ENCODE data around the gene LNPEP.

The LNPEP gene

GRCh38 chr5:96942078-96942477 is 6.2 kb downstream of the LNPEP start:
- Histone ChIP-seq H3K4me2 (ENCODE audit: low read length, poor library complexity, severe bottlenecking) (no peak overlapping the region), H4K8ac (ENCODE audit: low read length) (peak overlapping the region; percentile 13), H3K4me3 (ENCODE audit: insufficient read depth in 1 of 2, low read depth in 1 of 2, low read length in 2 of 2) (no peak overlapping the region), H2BK5ac (ENCODE audit: low read depth, low read length, poor library complexity, severe bottlenecking) (no peak overlapping the region), H3K27me3 (ENCODE audit: control insufficient read depth in 1 of 2, insufficient read depth in 1 of 2, low read length in 2 of 2) (no peaks in the 10 kb centered on the region), H3K9me3 (ENCODE audit: control insufficient read depth, low read length) (no peaks in the 10 kb centered on the region), H3K18ac (ENCODE audit: low read depth in 1 of 2, low read length in 2 of 2) (no peak overlapping the region), H3K14ac (ENCODE audit: low read length in 2 of 2) (no peak overlapping the region), H3K4ac (ENCODE audit: low read depth in 1 of 2, low read length in 2 of 2) (no peak overlapping the region), H2BK12ac (ENCODE audit: low read length in 2 of 2) (no peak overlapping the region), H3K27ac (ENCODE audit: low read length, poor library complexity, severe bottlenecking) (peak overlapping the region; percentile 1), H2AFZ (ENCODE audit: low read depth, low read length) (no peak overlapping the region), H2BK120ac (ENCODE audit: low read depth, low read length) (no peak overlapping the region), H2AK5ac (ENCODE audit: low read length, severe bottlenecking) (peak overlapping the region; percentile 64), H2BK15ac (ENCODE audit: low read depth, poor library complexity, severe bottlenecking) (no peak overlapping the region), H3K23ac (ENCODE audit: low read length in 2 of 2) (no peak overlapping the region), H3K36me3 (ENCODE audit: control insufficient read depth in 1 of 2, insufficient read depth in 2 of 2, low read depth in 1 of 2, low read length in 2 of 2) (no peaks in the 10 kb centered on the region), H3K4me1 (ENCODE audit: control insufficient read depth, insufficient read depth, low read depth, low read length) (peaks cover 11% of the 10 kb centered on the region), H3K9ac (ENCODE audit: low read length) (no peak overlapping the region), H4K91ac (ENCODE audit: low read length) (no peak overlapping the region), H3K79me1 (replicated peaks; ENCODE audit: low read length, poor library complexity, severe bottlenecking) (no peaks in the 10 kb centered on the region)
- DNase-seq: no peak
- 93% methylated on average over 9 of the region's 9 CpGs for WGBS

- no peak overlapping the region for H3K14ac ChIP-seq (ENCODE audit: low read length in 2 of 2)
- H3K36me3 ChIP-seq (ENCODE audit: control insufficient read depth in 1 of 2, insufficient read depth in 2 of 2, low read depth in 1 of 2, low read length in 2 of 2): no peaks in the 10 kb centered on the region
- H3K27me3 ChIP-seq (ENCODE audit: control insufficient read depth in 1 of 2, insufficient read depth in 1 of 2, low read length in 2 of 2): no peaks in the 10 kb centered on the region
- H2BK5ac ChIP-seq (ENCODE audit: low read depth, low read length, poor library complexity, severe bottlenecking): no peak overlapping the region
- H3K4me3 ChIP-seq (ENCODE audit: insufficient read depth in 1 of 2, low read depth in 1 of 2, low read length in 2 of 2): no peak overlapping the region
- DNase-seq: no peak
- no peak overlapping the region for H2AK5ac ChIP-seq (ENCODE audit: low read length, severe bottlenecking)
- H4K8ac ChIP-seq (ENCODE audit: low read length): no peak overlapping the region
- no peak overlapping the region for H3K4me2 ChIP-seq (ENCODE audit: low read length, poor library complexity, severe bottlenecking)
- no peak overlapping the region for H2BK12ac ChIP-seq (ENCODE audit: low read length in 2 of 2)
- H3K9ac ChIP-seq (ENCODE audit: low read length): no peak overlapping the region
- no peak overlapping the region for H3K23ac ChIP-seq (ENCODE audit: low read length in 2 of 2)
- H2AFZ ChIP-seq (ENCODE audit: low read depth, low read length): no peak overlapping the region
- H3K4me1 ChIP-seq (ENCODE audit: control insufficient read depth, insufficient read depth, low read depth, low read length): peaks cover 11% of the 10 kb centered on the region
- no peak overlapping the region for H2BK15ac ChIP-seq (ENCODE audit: low read depth, poor library complexity, severe bottlenecking)
- H3K9me3 ChIP-seq (ENCODE audit: control insufficient read depth, low read length): no peaks in the 10 kb centered on the region
- H4K91ac ChIP-seq (ENCODE audit: low read length): no peak overlapping the region
- no peak overlapping the region for H3K18ac ChIP-seq (ENCODE audit: low read depth in 1 of 2, low read length in 2 of 2)
- H3K79me1 ChIP-seq (replicated peaks; ENCODE audit: low read length, poor library complexity, severe bottlenecking): no peaks in the 10 kb centered on the region
- WGBS: 100% methylated on average over 1 of the region's 1 CpG
- H3K27ac ChIP-seq (ENCODE audit: low read length, poor library complexity, severe bottlenecking): peak overlapping the region; percentile 53
- no peak overlapping the region for H3K4ac ChIP-seq (ENCODE audit: low read depth in 1 of 2, low read length in 2 of 2)
- H2BK120ac ChIP-seq (ENCODE audit: low read depth, low read length): no peak overlapping the region
Observed at GRCh38 chr5:96942911-96943310, 7.0 kb downstream of the LNPEP start.

- no peak overlapping the region for H2BK5ac ChIP-seq (ENCODE audit: low read depth, low read length, poor library complexity, severe bottlenecking)
- no peak overlapping the region for H4K91ac ChIP-seq (ENCODE audit: low read length)
- H3K27ac ChIP-seq (ENCODE audit: low read length, poor library complexity, severe bottlenecking): peak overlapping the region; percentile 64
- H3K23ac ChIP-seq (ENCODE audit: low read length in 2 of 2): no peak overlapping the region
- H3K4me3 ChIP-seq (ENCODE audit: insufficient read depth in 1 of 2, low read depth in 1 of 2, low read length in 2 of 2): no peak overlapping the region
- no peak for DNase-seq
- no peak overlapping the region for H3K9ac ChIP-seq (ENCODE audit: low read length)
- no peak overlapping the region for H3K4ac ChIP-seq (ENCODE audit: low read depth in 1 of 2, low read length in 2 of 2)
- no peaks in the 10 kb centered on the region for H3K27me3 ChIP-seq (ENCODE audit: control insufficient read depth in 1 of 2, insufficient read depth in 1 of 2, low read length in 2 of 2)
- H2BK12ac ChIP-seq (ENCODE audit: low read length in 2 of 2): no peak overlapping the region
- H3K14ac ChIP-seq (ENCODE audit: low read length in 2 of 2): no peak overlapping the region
- H3K4me2 ChIP-seq (ENCODE audit: low read length, poor library complexity, severe bottlenecking): peak overlapping the region; percentile 5
- no peak overlapping the region for H2BK15ac ChIP-seq (ENCODE audit: low read depth, poor library complexity, severe bottlenecking)
- H2BK120ac ChIP-seq (ENCODE audit: low read depth, low read length): no peak overlapping the region
- no peak overlapping the region for H4K8ac ChIP-seq (ENCODE audit: low read length)
- H2AFZ ChIP-seq (ENCODE audit: low read depth, low read length): no peak overlapping the region
- WGBS: no CpG with 5 or more reads among the region's 1 CpG
- peaks cover 11% of the 10 kb centered on the region for H3K4me1 ChIP-seq (ENCODE audit: control insufficient read depth, insufficient read depth, low read depth, low read length)
- H3K36me3 ChIP-seq (ENCODE audit: control insufficient read depth in 1 of 2, insufficient read depth in 2 of 2, low read depth in 1 of 2, low read length in 2 of 2): no peaks in the 10 kb centered on the region
- H3K18ac ChIP-seq (ENCODE audit: low read depth in 1 of 2, low read length in 2 of 2): no peak overlapping the region
- no peaks in the 10 kb centered on the region for H3K9me3 ChIP-seq (ENCODE audit: control insufficient read depth, low read length)
- H3K79me1 ChIP-seq (replicated peaks; ENCODE audit: low read length, poor library complexity, severe bottlenecking): no peaks in the 10 kb centered on the region
- no peak overlapping the region for H2AK5ac ChIP-seq (ENCODE audit: low read length, severe bottlenecking)
Observed at GRCh38 chr5:96943799-96944198, 7.9 kb downstream of the LNPEP start.

GRCh38 chr5:96945144-96945897 is 9.4 kb downstream of the LNPEP start:
- peak overlapping the region; percentile 92 for H3K27ac ChIP-seq (ENCODE audit: low read length, poor library complexity, severe bottlenecking)
- H3K36me3 ChIP-seq (ENCODE audit: control insufficient read depth in 1 of 2, insufficient read depth in 2 of 2, low read depth in 1 of 2, low read length in 2 of 2): peaks cover 0 to 4% of the 10 kb centered on the region in 2 experiments
- peak overlapping the region; percentile 26 for H3K4me2 ChIP-seq (ENCODE audit: low read length, poor library complexity, severe bottlenecking)
- no peak overlapping the region for H2BK15ac ChIP-seq (ENCODE audit: low read depth, poor library complexity, severe bottlenecking)
- H3K79me1 ChIP-seq (replicated peaks; ENCODE audit: low read length, poor library complexity, severe bottlenecking): peaks cover 2% of the 10 kb centered on the region
- H3K14ac ChIP-seq (ENCODE audit: low read length in 2 of 2): no peak overlapping the region
- no peak overlapping the region for H2BK12ac ChIP-seq (ENCODE audit: low read length in 2 of 2)
- no peak overlapping the region for H3K18ac ChIP-seq (ENCODE audit: low read depth in 1 of 2, low read length in 2 of 2)
- H3K9me3 ChIP-seq (ENCODE audit: control insufficient read depth, low read length): no peaks in the 10 kb centered on the region
- H3K4ac ChIP-seq (ENCODE audit: low read depth in 1 of 2, low read length in 2 of 2): no peak overlapping the region
- no peaks in the 10 kb centered on the region for H3K27me3 ChIP-seq (ENCODE audit: control insufficient read depth in 1 of 2, insufficient read depth in 1 of 2, low read length in 2 of 2)
- H2AK5ac ChIP-seq (ENCODE audit: low read length, severe bottlenecking): peak overlapping the region; percentile 22
- H2BK120ac ChIP-seq (ENCODE audit: low read depth, low read length): no peak overlapping the region
- no peak overlapping the region for H4K8ac ChIP-seq (ENCODE audit: low read length)
- no peak overlapping the region for H3K23ac ChIP-seq (ENCODE audit: low read length in 2 of 2)
- H3K4me1 ChIP-seq (ENCODE audit: control insufficient read depth, insufficient read depth, low read depth, low read length): peaks cover 11% of the 10 kb centered on the region
- H2BK5ac ChIP-seq (ENCODE audit: low read depth, low read length, poor library complexity, severe bottlenecking): no peak overlapping the region
- 74% methylated on average over 5 of the region's 5 CpGs for WGBS
- no peak overlapping the region for H2AFZ ChIP-seq (ENCODE audit: low read depth, low read length)
- H3K9ac ChIP-seq (ENCODE audit: low read length): no peak overlapping the region
- no peak for DNase-seq
- no peak overlapping the region for H4K91ac ChIP-seq (ENCODE audit: low read length)
- no peak overlapping the region for H3K4me3 ChIP-seq (ENCODE audit: insufficient read depth in 1 of 2, low read depth in 1 of 2, low read length in 2 of 2)

All from mesenchymal stem cell (in vitro differentiated cells and primary cell).